Vagina (tissue), 2 donors: ENCODE data around the gene SSR3. TPM values are rescaled to one million over a fixed set of nuclear protein-coding genes. Genes with fewer than 3 reads are reported as not detected.

Experiments used
- DNase-seq, 2 donors: peaks; one replicate each; pipeline ENCODE4 v3.0.0-alpha.2; 2017; ENCODE audit errors: extremely low spot score in 2 of 2
- H3K27ac ChIP-seq: fragments of 200-600 bp; sonication (generic); one replicate; pipeline ENCODE4 v1.5.1; 2019
- H3K27me3 ChIP-seq: fragments of 200-600 bp; sonication (generic); one replicate; pipeline ENCODE4 v1.5.1; 2019
- H3K36me3 ChIP-seq, 2 donors: fragments of 200-600 bp; sonication (generic); one replicate each; pipeline ENCODE4 v1.5.1; 2017 to 2019
- H3K4me1 ChIP-seq: fragments of 200-600 bp; sonication (generic); one replicate; pipeline ENCODE4 v1.5.1; 2019
- H3K4me3 ChIP-seq, 2 donors: fragments of 200-600 bp; sonication (generic); 1 replicate in 1 of 2; 2 replicates in 1 of 2; pipeline ENCODE4 v1.5.1; 2016 to 2019
- H3K9me3 ChIP-seq: fragments of 200-600 bp; sonication (generic); one replicate; pipeline ENCODE4 v1.5.1; 2019
- CTCF ChIP-seq, 3 experiments: fragments of 450-650 bp in 2 of 3; fragments of 200-600 bp in 1 of 3; sonication (generic) in 1 of 3; IDR thresholded peaks; one replicate each; pipeline ENCODE4 v1.5.1; 2017 to 2019; ENCODE audit warnings: antibody characterized with exemption in 3 of 3, mild to moderate bottlenecking in 2 of 3, moderate library complexity in 2 of 3
- POLR2A ChIP-seq, 2 donors: fragments of 450-650 bp; IDR thresholded peaks; one replicate each; pipeline ENCODE4 v1.6.1; 2017; ENCODE audit warnings: antibody characterized with exemption in 2 of 2, mild to moderate bottlenecking in 2 of 2, moderate library complexity in 2 of 2
- POLR2AphosphoS5 ChIP-seq, 2 donors: sonication (generic); formaldehyde crosslinking; IDR thresholded peaks; one replicate each; pipeline ENCODE4 v1.9.0; 2017; ENCODE audit warnings: antibody characterized with exemption in 2 of 2, mild to moderate bottlenecking in 2 of 2, low read depth in 1 of 2; ENCODE audit not compliant: insufficient read depth in 1 of 2
- intact Hi-C: fragments of 100-400 bp; cut with DNase I; formaldehyde crosslinking; loops from one replicate; pipeline ENCODE4 v1.15.1; 2023
- total RNA-seq: library from RNA; depleted of rRNA; stranded (reverse); fragments of >200 nt; gene quantifications from one replicate; pipeline ENCODE4 v1.2.3, GENCODE V29; 2016

SSR3 gene
- total RNA-seq, 1 donor from 2014 or later: 68.0 TPM

DNA sequence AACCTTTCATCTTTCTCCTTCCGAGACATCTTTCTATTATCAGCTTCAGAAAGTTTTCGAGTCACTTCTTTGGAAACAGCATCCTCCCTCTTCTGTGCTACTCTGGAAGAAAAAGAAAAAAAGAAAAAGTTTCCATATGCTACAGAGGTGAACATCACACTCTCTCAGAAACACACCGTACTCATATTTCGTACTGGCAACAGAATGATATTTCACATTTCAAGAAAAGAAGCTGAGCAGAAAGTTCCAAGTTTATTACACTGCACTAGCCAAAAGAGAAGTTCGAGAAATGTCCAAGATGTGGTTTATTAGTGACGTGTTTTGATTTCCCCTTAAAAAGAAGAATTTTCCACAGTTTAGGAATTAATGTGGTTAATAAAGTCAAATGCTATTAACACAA lies 6.0 kb downstream of the SSR3 start:
- Histone ChIP-seq H3K9me3 (no peaks in the 10 kb centered on the region), H3K27ac (no peak overlapping the region), H3K4me3 (no peak overlapping the region), H3K4me1 (peaks cover 63% of the 10 kb centered on the region), H3K36me3 (peaks cover 0 to 34% of the 10 kb centered on the region in 2 donors), H3K27me3 (no peaks in the 10 kb centered on the region)
- no peak for TF ChIP-seq POLR2A (IDR thresholded peaks at IDR 0.05)
- no peak for TF ChIP-seq POLR2AphosphoS5 (IDR thresholded peaks at IDR 0.05; ENCODE audit: insufficient read depth in 1 of 2, low read depth in 1 of 2)
- TF ChIP-seq CTCF (IDR thresholded peaks at IDR 0.05): no peak
- no peak for DNase-seq
- intact Hi-C loops: no loop called here

DNA sequence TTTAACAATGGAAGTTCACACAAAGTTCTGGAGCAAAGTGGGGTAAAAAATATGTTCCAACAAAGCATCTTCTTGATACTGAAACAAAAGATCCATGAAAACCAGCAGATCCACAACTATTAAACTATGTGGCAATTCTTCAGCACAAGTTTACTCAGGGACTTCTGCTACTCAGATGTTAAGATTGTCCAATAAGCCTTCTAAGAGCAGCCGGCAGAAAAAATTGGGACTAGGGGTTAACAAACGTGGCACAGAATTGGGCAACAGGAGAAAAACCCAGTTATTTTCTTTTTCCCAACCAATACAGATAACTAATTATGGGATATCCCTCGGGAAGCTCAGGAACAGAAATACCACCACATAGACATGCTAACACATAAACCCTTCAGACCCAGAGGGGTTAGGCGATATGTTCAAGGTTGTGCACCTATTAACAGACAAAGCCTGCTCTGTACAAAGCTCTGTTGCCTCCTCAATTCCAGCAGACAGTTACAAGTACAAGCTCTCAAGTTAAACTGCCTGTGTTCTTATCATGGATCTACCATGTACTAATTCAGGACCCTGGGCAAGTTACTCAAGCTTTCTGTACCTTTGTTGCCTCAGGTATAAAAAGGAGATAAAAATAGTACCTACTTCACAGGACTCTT lies 6.8 kb downstream of the SSR3 start:
- Histone ChIP-seq H3K4me1 (peaks cover 63% of the 10 kb centered on the region), H3K36me3 (peaks cover 0 to 41% of the 10 kb centered on the region in 2 donors), H3K27me3 (no peaks in the 10 kb centered on the region), H3K4me3 (no peak overlapping the region), H3K9me3 (no peaks in the 10 kb centered on the region), H3K27ac (no peak overlapping the region)
- intact Hi-C loops: no loop called here
- DNase-seq: no peak
- TF ChIP-seq POLR2AphosphoS5 (IDR thresholded peaks at IDR 0.05; ENCODE audit: insufficient read depth in 1 of 2, low read depth in 1 of 2): no peak
- no peak for TF ChIP-seq CTCF (IDR thresholded peaks at IDR 0.05)
- TF ChIP-seq POLR2A (IDR thresholded peaks at IDR 0.05): no peak

DNA sequence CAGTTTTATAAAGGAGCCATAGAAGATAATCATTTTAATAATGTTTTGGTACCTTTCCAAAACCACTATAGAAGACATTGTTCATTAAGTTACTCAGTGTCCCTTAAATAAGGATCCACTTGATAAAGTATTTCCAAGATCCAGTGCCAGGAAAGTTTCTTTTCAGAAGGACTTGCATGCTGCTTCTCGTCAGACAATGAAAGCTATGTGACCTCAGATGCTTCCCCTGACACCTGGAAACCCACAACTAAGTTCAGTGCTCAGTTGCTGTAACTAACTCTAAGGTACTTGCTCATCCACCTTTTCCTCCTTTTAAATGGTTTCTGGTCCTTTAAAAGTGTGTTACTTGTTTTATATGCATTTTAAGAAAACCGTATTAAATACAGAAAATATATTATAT lies 7.3 kb downstream of the SSR3 start:
- Histone ChIP-seq H3K36me3 (peaks cover 0 to 41% of the 10 kb centered on the region in 2 donors), H3K9me3 (no peaks in the 10 kb centered on the region), H3K27me3 (no peaks in the 10 kb centered on the region), H3K27ac (no peak overlapping the region), H3K4me3 (no peak overlapping the region), H3K4me1 (peaks cover 63% of the 10 kb centered on the region)
- intact Hi-C loops: no loop called here
- no peak for DNase-seq
- TF ChIP-seq POLR2AphosphoS5 (IDR thresholded peaks at IDR 0.05; ENCODE audit: insufficient read depth in 1 of 2, low read depth in 1 of 2) (no peak), POLR2A (IDR thresholded peaks at IDR 0.05) (no peak), CTCF (IDR thresholded peaks at IDR 0.05) (no peak)

DNA sequence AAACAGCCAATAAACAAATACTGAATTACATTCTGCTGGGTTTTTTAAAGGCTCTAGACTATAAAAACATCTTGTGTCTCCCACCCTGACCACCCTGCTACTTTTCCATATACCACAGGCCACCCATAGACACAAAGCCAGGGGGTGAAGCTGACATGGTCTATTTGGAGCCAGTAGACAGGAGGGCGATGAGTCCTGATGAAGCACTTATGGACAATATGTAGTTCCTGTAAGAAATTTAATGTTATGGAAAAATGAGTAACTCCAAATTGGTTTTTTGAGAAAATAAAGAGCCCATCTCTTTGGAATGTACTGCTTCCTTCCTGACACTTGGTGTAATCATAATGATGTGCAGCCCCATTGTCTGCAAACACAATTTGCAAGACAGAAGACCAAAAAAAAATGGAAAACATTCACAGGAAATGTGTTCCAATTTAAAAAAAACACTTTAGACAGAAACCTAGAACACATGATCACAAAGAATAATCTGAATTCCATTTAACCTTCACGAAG lies 11.8 kb downstream of the SSR3 start:
- peak overlapping the region; percentile 42 for H3K27ac ChIP-seq
- peaks cover 0 to 49% of the 10 kb centered on the region in 2 donors for H3K36me3 ChIP-seq
- peaks cover 42% of the 10 kb centered on the region for H3K4me1 ChIP-seq
- intact Hi-C loops: no loop called here
- DNase-seq: no peak
- TF ChIP-seq POLR2A (IDR thresholded peaks at IDR 0.05) (no peak), CTCF (IDR thresholded peaks at IDR 0.05) (no peak), POLR2AphosphoS5 (IDR thresholded peaks at IDR 0.05; ENCODE audit: insufficient read depth in 1 of 2, low read depth in 1 of 2) (no peak)
- H3K27me3 ChIP-seq: no peaks in the 10 kb centered on the region
- H3K9me3 ChIP-seq: no peaks in the 10 kb centered on the region
- no peak overlapping the region for H3K4me3 ChIP-seq
